Stimulated activated CD4-positive, alpha-beta T cell treated with anti-CD3 and anti-CD28 coated beads, Interleukin-1b, Interleukin-23, amount 100 ng/mL, for 1 hour (primary cell): Measurements from ENCODE around the gene ZBTB49.
"Not testable (repeated sequence)": the region's sequence is repeated elsewhere in the genome, so short reads cannot be mapped to it uniquely, and the experiment has no call there.

Experiments used
- DNase-seq, 2 donors: peaks; one replicate each; pipeline ENCODE4 v3.0.0-alpha.2; 2020; ENCODE audit warnings: low read depth in 2 of 2

The ZBTB49 gene

DNA sequence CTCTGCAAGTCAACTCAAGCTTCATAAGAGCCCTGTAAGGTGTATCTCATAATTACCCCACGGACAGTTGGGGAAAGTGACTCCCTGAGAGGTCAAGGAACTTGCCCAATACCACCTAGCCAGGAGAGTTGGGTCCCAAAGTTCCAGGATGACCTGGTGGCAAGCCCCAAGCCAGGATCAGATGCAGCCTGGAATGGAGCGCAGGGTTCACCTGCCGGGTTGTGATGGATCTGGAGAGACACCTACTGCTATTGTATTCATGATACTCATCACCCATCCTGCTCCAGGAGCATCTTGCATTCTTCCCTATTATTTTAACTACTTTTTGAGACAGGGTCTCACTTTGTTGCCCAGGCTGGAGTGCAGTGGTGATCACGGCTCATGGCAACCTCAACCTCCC, 36.1 kb downstream of the ZBTB49 start:
- no peak for DNase-seq

DNA sequence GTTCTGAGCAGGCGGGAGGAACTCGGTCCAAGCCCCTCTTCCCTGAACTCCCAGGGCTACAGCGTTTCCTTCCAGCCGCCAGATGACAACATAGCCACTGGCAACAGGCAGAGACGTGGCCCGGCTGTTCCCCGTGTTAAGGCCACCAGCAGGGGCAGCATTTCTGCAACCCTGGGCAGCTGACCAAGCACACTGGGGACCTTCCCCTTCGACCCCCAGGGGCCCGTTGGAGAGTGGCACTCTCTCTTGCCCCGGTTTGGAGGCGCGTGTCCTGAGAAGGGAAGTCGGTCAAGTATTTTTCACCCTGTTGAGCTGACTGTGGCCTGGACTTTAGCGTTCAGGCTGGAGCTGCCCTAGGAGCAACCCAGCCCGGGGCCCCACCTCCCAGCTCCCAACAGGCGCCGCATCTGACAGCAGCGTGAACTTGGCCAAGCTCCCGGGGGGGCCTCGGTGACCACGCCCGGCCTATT, 37.6 kb downstream of the ZBTB49 start:
- no peak for DNase-seq

DNA sequence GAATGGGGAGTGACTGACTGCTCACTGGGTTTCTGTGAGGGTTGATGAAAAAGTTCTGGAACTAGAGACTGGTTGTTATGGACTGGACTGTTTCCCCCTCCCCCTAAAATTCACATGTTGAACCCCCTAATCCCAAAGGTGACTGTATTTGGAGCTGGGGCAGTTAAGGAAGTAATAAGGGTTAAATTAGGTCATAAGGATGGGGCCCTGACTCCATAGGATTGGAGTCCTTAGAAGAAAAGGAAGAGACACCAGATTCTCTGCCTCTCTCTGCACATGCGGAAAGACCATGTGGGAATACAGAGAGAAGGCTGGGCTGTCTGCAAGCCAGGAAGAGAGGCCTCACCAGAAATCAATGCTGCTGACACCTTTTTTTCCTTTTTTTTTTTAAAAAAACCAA, 38.2 kb downstream of the ZBTB49 start:
- DNase-seq = no peak

- DNase-seq = no peak
These were observed 38.8 kb downstream of the ZBTB49 start for GRCh38 chr4:4328840-4329239.

DNA sequence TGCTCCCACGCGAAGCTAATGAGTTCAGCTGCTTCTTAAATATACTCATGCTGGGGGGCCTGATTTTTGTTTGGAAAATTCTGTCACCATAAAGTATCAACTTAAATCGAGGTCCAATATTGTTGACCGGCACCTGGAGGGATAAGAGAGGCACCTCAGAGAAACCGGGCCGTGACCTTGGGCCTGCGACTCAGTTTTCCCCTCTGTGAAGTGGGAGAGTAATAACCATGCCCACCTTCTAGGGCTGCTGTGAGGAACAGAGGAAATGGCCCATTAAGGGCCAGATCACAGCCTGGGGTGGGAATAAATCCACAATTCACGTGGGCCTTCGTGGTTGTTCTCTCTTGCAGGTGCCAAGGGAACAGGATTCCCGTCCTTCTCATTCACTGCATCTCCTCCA, 39.4 kb downstream of the ZBTB49 start:
- DNase-seq = no peak

DNA sequence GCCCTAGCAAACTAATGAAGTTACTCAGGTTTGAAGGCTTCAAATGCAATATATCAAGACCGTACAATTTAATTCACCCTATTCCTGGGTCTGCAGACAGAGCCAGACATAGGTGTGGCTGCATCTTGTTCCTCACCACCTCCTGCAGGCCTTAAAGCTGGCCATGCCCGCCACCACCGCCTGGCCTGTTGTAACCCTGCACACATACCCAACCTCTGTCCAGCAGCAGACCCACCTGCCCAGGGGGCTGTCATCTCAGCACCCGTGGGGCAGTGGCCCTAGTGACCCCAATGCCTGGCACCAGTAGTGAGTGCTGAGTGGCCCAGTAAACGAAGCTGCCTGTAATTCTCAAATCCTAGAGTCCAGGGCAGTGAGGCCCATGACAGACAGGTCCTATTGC, 40.7 kb downstream of the ZBTB49 start:
- DNase-seq = no peak

GRCh38 chr4:4332529-4332928, 42.5 kb downstream of the ZBTB49 start:
- DNase-seq = no peak

DNA sequence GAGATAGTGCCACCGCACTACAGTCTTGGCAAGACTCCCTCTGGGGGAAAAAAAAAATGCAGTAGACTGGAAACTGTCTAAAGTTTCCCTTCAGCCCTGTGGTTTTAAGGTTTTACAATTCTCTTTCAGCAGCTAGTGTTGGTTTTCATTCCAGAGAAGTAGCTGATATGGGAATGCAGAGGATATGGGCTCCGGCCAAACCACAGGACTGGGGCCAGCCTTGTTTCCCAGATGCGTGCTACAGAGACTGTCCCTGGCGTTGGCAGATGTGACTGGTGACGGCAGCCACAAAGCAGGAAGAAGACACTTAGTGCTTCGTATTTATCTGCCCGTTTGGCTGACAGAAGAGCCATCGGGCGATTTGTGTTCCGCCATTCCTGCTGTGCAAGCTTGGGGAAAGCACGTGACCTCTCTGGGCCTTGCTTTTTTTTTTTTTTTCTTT, 43.2 kb downstream of the ZBTB49 start:
- DNase-seq = no peak

DNA sequence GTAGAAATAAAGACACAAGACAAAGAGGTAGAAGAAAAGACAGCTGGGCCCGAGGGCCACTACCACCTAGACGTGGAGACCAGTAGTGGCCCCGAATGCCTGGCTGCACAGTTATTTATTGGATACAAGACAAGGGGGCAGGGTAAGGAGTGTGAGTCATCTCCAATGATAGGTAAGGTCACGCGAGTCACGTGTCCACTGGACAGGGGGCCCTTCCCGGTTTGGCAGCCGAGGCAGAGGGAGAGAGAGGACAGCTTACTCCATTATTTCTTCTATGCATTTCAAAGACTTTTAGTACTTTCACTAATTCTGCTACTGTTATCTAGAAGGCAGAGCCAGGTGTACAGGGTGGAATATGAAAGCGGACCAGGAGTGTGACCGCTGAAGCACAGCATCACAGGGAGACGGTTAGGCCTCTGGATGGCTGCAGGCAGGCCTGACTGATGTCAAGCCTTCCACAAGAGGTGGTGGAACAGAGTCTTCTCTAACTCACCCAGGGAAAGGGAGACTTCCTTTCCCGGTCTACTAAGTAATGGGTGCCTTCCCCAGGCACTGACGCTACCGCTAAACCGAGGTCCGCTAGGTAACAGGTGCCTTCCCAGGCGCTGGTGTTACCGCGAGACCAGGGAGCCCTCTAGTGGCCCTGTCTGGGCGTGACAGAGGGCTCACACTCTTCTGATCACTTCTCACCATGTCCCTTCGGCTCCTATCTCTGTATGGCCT, 44.9 kb downstream of the ZBTB49 start:
- peak; percentile 43 to 50 for DNase-seq

- DNase-seq = no peak
These were observed 48.4 kb downstream of the ZBTB49 start for GRCh38 chr4:4338210-4339001.

GRCh38 chr4:4339504-4340085, 49.5 kb downstream of the ZBTB49 start:
- no peak for DNase-seq

DNA sequence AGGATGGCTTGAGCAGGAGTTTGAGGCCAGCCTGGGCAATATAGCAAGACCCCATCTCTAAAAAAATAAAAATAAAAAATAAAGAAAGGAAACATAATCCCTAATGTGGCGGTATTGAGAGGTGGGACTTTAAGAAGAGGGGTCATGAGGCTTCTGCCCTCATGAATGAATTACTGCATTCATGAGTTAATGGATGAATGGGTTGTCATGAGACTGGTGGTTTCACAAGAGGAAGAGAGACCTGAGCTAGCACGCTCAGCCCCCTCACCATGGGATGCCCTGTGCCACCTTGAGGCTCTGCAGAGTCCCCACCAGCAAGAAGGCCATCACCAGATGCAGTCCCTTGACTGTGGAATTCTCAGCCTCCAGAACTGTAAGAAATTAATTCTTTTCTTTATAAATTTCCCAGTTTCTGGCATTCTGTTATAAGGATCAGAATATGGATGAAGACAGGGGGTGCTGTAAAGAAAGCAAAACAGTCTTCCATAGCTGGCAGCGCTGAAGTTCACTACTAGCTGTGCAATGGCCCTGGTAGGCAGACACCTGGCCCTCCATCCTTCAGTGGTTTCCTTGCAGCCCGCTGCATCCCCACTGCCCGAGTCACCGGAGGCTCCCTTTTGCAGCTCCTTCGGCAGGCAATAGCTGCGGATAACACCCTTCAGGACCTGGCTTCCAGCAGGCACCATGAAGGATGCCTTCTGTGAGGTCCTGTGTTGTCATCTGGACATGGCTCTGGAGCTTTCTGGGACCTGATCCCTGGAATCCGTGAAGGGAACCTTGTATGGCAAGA, 52.0 kb downstream of the ZBTB49 start:
- DNase-seq = no peak

DNA sequence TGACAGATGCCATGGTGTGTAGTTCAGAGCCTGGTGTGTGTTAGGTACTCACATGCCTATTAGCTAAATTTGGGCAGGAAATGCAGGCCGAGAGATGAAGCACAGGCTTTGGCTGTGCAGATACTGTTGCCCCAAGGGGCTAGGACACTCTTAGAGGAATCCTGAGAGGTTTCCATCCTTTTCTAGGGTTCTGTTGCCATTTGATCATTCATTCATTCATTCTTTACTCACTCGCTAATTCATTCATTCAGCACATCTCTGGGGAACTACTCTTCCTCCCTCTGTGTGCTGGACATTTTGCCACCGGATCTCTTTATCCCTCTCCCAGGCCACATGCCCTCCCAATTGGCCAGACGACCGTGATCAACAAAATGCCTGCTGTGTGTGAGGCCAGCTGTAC, 53.0 kb downstream of the ZBTB49 start:
- DNase-seq = no peak

- no peak for DNase-seq
These were observed 55.0 kb downstream of the ZBTB49 start for GRCh38 chr4:4344915-4345527.

DNA sequence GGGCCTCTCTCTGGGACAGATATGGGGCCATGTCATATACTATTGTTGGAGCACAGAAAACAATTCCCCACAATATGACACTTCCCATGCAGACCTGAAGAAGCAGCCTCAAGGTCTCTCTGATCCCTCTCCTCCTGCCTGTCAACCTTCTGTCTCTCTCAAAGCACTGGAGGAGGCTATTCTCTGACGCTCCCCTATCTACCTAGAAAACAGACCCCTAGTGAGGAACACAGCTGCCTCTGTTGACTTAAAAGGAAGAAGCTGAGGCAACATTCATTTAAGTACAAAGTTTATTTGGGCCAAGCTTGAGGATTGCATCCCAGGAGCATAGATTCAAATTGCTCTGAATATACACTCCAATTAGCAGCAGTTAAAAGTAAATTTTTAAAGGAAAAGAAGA, 57.5 kb downstream of the ZBTB49 start:
- DNase-seq = no peak

DNA sequence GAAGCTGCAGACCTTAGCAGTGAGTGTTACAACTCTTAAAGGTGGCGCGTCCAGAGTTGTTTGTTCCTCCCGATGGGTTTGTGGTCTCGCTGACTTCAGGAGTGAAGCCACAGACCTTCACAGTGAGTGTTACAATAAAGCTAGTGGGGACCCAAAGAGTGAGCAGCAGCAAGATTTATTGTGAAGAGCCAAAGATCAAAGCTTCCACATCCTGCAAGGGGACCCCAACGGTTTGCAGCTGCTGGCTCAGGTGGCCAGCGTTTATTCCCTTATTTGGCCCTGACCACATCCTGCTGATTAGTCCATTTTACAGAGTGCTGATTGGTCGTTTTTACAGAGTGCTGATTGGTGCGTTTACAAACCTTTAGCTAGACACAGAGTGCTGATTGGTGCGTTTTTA, 58.5 kb downstream of the ZBTB49 start:
- DNase-seq = not testable (repeated sequence)

DNA sequence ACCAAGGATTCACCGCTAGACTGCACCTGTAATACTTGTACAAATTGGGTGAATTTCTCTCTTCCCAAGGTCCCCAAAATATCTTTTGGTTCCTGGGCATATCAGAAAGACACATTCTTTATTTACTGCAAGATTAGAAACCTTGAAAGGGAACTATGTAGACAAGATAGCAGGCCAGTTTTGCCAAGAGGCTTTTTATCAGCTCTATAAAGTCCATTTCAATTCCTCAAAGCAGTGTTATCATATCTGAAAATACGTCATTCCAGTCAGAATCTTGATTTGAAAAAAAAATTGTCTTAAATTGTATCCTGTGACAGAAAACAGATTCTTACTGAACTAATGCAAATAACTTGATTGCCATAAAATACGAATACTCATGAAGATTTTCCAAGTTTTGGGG, 59.8 kb downstream of the ZBTB49 start:
- DNase-seq = no peak

- no peak for DNase-seq
These were observed 60.9 kb downstream of the ZBTB49 start for GRCh38 chr4:4350909-4351308.

- no peak for DNase-seq
These were observed 65.3 kb downstream of the ZBTB49 start for GRCh38 chr4:4355302-4355701.

DNA sequence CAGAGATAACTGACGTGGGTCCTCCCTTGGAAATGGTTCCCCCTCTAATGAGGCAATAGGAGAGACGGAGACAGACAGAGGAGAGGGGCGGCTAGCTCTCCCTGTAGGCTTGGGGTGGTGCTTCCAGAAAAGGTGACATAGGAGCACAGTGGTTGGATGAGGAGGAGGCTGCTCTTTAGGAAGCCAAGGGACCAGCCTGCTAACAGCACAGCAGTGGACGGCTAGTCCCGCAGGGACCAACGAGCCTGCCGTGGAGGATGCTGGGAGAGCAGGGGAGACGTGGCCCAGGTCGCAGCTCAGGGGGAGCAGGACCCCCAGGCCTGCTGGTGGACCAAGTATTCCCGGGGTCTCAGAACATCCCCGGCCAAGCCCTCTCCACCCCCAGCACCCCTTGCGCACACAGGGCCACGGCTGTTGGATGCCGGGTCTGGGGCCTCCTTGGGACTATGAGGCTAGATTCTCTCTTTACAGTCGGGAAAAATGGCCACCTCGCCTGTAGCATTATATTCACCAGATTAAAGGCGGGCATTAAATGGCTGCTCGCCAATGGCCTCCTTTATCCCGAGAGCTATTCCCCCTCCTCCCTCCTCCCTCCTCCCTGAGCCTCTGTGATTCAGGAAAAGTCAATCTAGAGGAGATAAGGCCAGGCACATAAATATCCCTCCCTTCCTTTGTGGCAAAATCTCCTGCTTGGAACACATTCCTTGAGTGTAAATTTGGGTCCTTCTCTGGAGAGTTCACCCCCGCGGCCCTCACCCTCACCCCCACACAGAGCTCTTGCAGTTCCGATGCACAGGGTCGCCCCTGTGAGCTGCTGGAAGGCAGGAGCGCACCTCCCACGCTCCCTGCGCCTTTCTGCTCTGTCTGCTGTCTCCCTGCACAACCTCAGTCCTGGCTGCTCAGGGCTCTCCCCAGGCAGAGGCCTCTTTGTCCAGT, 66.3 kb downstream of the ZBTB49 start:
- DNase-seq = no peak
